GM12878 (cell line): Measurements from ENCODE around the gene ATF4.

Experiments
- KDM1A ChIP-seq: fragments of 200-600 bp; sonication (generic); IDR thresholded peaks from 2 replicates; pipeline ENCODE4 v1.6.1; 2016; ENCODE audit warnings: borderline replicate concordance
- POLR2A ChIP-seq: IDR thresholded peaks from 2 replicates; pipeline ENCODE4 v1.6.1; 2011; ENCODE audit warnings: low read depth, mild to moderate bottlenecking, low read length
- POLR2AphosphoS5 ChIP-seq: IDR thresholded peaks from 2 replicates; pipeline ENCODE4 v1.6.1; 2011; ENCODE audit warnings: mild to moderate bottlenecking, low read length, inconsistent platforms
- SPI1 ChIP-seq: IDR thresholded peaks from 2 replicates; pipeline ENCODE4 v1.6.1; 2011; ENCODE audit warnings: low read depth, mild to moderate bottlenecking, low read length, moderate library complexity, borderline replicate concordance; ENCODE audit not compliant: insufficient read depth
- TF ChIP-seq, protein P1 (sequence below), 3 experiments: IDR thresholded peaks in 2 of 3; conservative IDR thresholded peaks in 1 of 3; 2 replicates each; pipeline ENCODE4 v1.5.1; 2011; ENCODE audit warnings: low read depth in 3 of 3, low read length in 3 of 3, mild to moderate bottlenecking in 3 of 3, control low read depth in 2 of 3, moderate library complexity in 2 of 3, inconsistent platforms in 1 of 3, mixed read lengths in 1 of 3; ENCODE audit not compliant: control insufficient read depth in 2 of 3, insufficient read depth in 1 of 3; ENCODE audit errors: extremely low read depth in 1 of 3

- TF ChIP-seq, protein P1, sequence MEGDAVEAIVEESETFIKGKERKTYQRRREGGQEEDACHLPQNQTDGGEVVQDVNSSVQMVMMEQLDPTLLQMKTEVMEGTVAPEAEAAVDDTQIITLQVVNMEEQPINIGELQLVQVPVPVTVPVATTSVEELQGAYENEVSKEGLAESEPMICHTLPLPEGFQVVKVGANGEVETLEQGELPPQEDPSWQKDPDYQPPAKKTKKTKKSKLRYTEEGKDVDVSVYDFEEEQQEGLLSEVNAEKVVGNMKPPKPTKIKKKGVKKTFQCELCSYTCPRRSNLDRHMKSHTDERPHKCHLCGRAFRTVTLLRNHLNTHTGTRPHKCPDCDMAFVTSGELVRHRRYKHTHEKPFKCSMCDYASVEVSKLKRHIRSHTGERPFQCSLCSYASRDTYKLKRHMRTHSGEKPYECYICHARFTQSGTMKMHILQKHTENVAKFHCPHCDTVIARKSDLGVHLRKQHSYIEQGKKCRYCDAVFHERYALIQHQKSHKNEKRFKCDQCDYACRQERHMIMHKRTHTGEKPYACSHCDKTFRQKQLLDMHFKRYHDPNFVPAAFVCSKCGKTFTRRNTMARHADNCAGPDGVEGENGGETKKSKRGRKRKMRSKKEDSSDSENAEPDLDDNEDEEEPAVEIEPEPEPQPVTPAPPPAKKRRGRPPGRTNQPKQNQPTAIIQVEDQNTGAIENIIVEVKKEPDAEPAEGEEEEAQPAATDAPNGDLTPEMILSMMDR (IDR thresholded peaks at IDR 0.05 in 2 of 3, conservative IDR thresholded peaks at IDR 0.05 in 1 of 3; ENCODE audit: control insufficient read depth in 2 of 3, extremely low read depth in 1 of 3, insufficient read depth in 1 of 3, low read depth in 3 of 3, low read length in 3 of 3): no peak
- TF ChIP-seq KDM1A: no peak
- no peak for TF ChIP-seq SPI1
- TF ChIP-seq POLR2AphosphoS5: no peak
- TF ChIP-seq POLR2A: no peak
Measured at GRCh38 chr22:39498368-39498767, 22.0 kb upstream of the ATF4 start.
